HG03571 (cell line): ENCODE data around the gene CALCR.

ENCODE experiments used
- ATAC-seq: cut with Tn5 transposase; IDR thresholded peaks from one replicate; pipeline ENCODE4 v1.9.1; 2021; ENCODE audit not compliant: unreplicated experiment

The CALCR gene

GRCh38 chr7:93453262-93453661, 121.3 kb downstream of the CALCR start:
- no peak for ATAC-seq

- no peak for ATAC-seq
Measured at GRCh38 chr7:93448176-93448575, 126.3 kb downstream of the CALCR start.

- ATAC-seq, result no peak
Measured at GRCh38 chr7:93447509-93447908, 127.0 kb downstream of the CALCR start.

GRCh38 chr7:93442478-93443224, 131.9 kb downstream of the CALCR start:
- peak; percentile 57 for ATAC-seq

- ATAC-seq, result no peak
Measured at GRCh38 chr7:93435791-93436190, 138.7 kb downstream of the CALCR start.

- no peak for ATAC-seq
Measured at GRCh38 chr7:93432130-93432529, 142.4 kb downstream of the CALCR start.

GRCh38 chr7:93430917-93431588, 143.5 kb downstream of the CALCR start:
- peak; percentile 45 for ATAC-seq

- ATAC-seq, result no peak
Measured at GRCh38 chr7:93429563-93429962, 145.0 kb downstream of the CALCR start.

GRCh38 chr7:93427107-93427506, 147.4 kb downstream of the CALCR start:
- no peak for ATAC-seq

GRCh38 chr7:93426155-93426696, 148.3 kb downstream of the CALCR start:
- ATAC-seq, result no peak

GRCh38 chr7:93414574-93414973, 159.9 kb downstream of the CALCR start:
- ATAC-seq, result no peak

GRCh38 chr7:93409324-93409723, 165.2 kb downstream of the CALCR start:
- ATAC-seq, result no peak

GRCh38 chr7:93407239-93407638, 167.3 kb downstream of the CALCR start:
- ATAC-seq, result no peak

- ATAC-seq, result no peak
Measured at GRCh38 chr7:93402944-93403343, 171.6 kb downstream of the CALCR start.

GRCh38 chr7:93399642-93400041, 174.9 kb downstream of the CALCR start:
- ATAC-seq, result no peak

- no peak for ATAC-seq
Measured at GRCh38 chr7:93392984-93393383, 181.5 kb downstream of the CALCR start.

- no peak for ATAC-seq
Measured at GRCh38 chr7:93390660-93391059, 183.9 kb downstream of the CALCR start.

- no peak for ATAC-seq
Measured at GRCh38 chr7:93382362-93382761, 192.2 kb downstream of the CALCR start.

- ATAC-seq, result peak; percentile 53
Measured at GRCh38 chr7:93378131-93378760, 196.3 kb downstream of the CALCR start.

GRCh38 chr7:93375603-93376002, 198.9 kb downstream of the CALCR start:
- no peak for ATAC-seq
